GM13977 (cell line): Measurements from ENCODE around the gene MAP3K12.
"Not testable (repeated sequence)": the region's sequence is repeated elsewhere in the genome, so short reads cannot be mapped to it uniquely, and the experiment has no call there.

Experiments
- DNase-seq: peaks from one replicate; pipeline ENCODE4 v3.0.0; 2012; ENCODE audit warnings: low spot score
- CTCF ChIP-seq: IDR thresholded peaks from 2 replicates; pipeline ENCODE4 v1.5.1; 2012; ENCODE audit warnings: mild to moderate bottlenecking, control low read depth; ENCODE audit not compliant: insufficient read depth; ENCODE audit errors: extremely low read depth, missing control alignments
- in situ Hi-C: fragments of 300-500 bp; cut with MboI; formaldehyde crosslinking; loops from one replicate; pipeline ENCODE4 v1.12.0; 2022; ENCODE audit warnings: low sequenced_read_pairs, low pct_unique_long_range_greater_than_20kb, mixed read lengths, inconsistent platforms; ENCODE audit not compliant: unreplicated experiment

MAP3K12 gene

GRCh38 chr12:53499266-53500141 lies at the start of gene MAP3K12:
Gene MAP3K12, minus strand, starts transcription at chr12:53499458. Its CDS starts 12,067 bp downstream, at chr12:53487391.
- in situ Hi-C loops, result no loop called here
- TF ChIP-seq CTCF, result peak; percentile 26
- DNase-seq, result peak; percentile 62

GRCh38 chr12:53548354-53548753 lies 49.1 kb upstream of the MAP3K12 start:
- in situ Hi-C loops, result loop anchor here (5.0 kb wide), 1 partner anchor 129 kb away; the partner anchor contains the start of gene ATP5MC2
- not testable (repeated sequence) for DNase-seq

GRCh38 chr12:53543539-53543938 lies 44.3 kb upstream of the MAP3K12 start:
- DNase-seq, result peak; percentile 79
- peak; percentile 86 for TF ChIP-seq CTCF
- in situ Hi-C loops, result no loop called here

GRCh38 chr12:53539526-53539925 lies 40.3 kb upstream of the MAP3K12 start:
- in situ Hi-C loops, result no loop called here
- no peak for DNase-seq
- TF ChIP-seq CTCF, result no peak

GRCh38 chr12:53538209-53538689 lies 39.0 kb upstream of the MAP3K12 start:
- in situ Hi-C loops, result no loop called here
- no peak for TF ChIP-seq CTCF
- no peak for DNase-seq

GRCh38 chr12:53536962-53537361 lies 37.7 kb upstream of the MAP3K12 start:
- no peak for DNase-seq
- no peak for TF ChIP-seq CTCF
- in situ Hi-C loops, result no loop called here

GRCh38 chr12:53533471-53533870 lies 34.2 kb upstream of the MAP3K12 start:
- no peak for TF ChIP-seq CTCF
- in situ Hi-C loops, result no loop called here
- DNase-seq, result no peak
